OCI-LY3 (cell line): ENCODE data around the gene ZNF148.
"Not testable (repeated sequence)": the region's sequence is repeated elsewhere in the genome, so short reads cannot be mapped to it uniquely, and the experiment has no call there.

Experiments used
- H2AFZ ChIP-seq: fragments of 200-600, 300-600 bp; shearing (Covaris generic); 2 replicates; pipeline ENCODE4 v1.6.0; 2014; ENCODE audit warnings: antibody characterized with exemption, low read depth, low read length
- H3K27ac ChIP-seq: fragments of 200-600, 300-600 bp; sonication (generic); 2 replicates; pipeline ENCODE4 v1.5.1; 2014; ENCODE audit warnings: mild to moderate bottlenecking, low read length, moderate library complexity, mixed read lengths
- H3K27me3 ChIP-seq: fragments of 200-600, 300-600 bp; sonication (generic); 2 replicates; pipeline ENCODE4 v1.6.1; 2014; ENCODE audit warnings: low read depth, low read length, mixed read lengths
- H3K36me3 ChIP-seq: fragments of 200-600, 300-600 bp; sonication (generic); replicated peaks from 2 replicates; pipeline ENCODE3; 2014; ENCODE audit warnings: low read depth, low read length, mixed read lengths
- H3K4me1 ChIP-seq: fragments of 300-600, 200-600 bp; sonication (generic); 2 replicates; pipeline ENCODE4 v1.6.1; 2014; ENCODE audit warnings: low read length, mixed read lengths
- H3K4me2 ChIP-seq: fragments of 200-600, 300-600 bp; sonication (generic); 2 replicates; pipeline ENCODE4 v1.6.1; 2014; ENCODE audit warnings: low read length, mixed read lengths
- H3K4me3 ChIP-seq: fragments of 300-600, 200-600 bp; sonication (generic); 2 replicates; pipeline ENCODE4 v1.5.1; 2014; ENCODE audit warnings: antibody characterized with exemption, mild to moderate bottlenecking, low read length, moderate library complexity
- H3K79me2 ChIP-seq: fragments of 300-600, 200-600 bp; shearing (Covaris generic); 2 replicates; pipeline ENCODE4 v1.6.1; 2014; ENCODE audit warnings: mild to moderate bottlenecking, low read length, mixed read lengths
- H3K9ac ChIP-seq: fragments of 300-600, 200-600 bp; shearing (Covaris generic); 2 replicates; pipeline ENCODE4 v1.6.0; 2014; ENCODE audit warnings: mild to moderate bottlenecking, low read length, moderate library complexity
- H3K9me3 ChIP-seq: fragments of 200-600, 300-600 bp; shearing (Covaris generic); 2 replicates; pipeline ENCODE4 v1.6.1; 2014; ENCODE audit warnings: low read length, mixed read lengths; ENCODE audit not compliant: insufficient read depth
- H4K20me1 ChIP-seq: fragments of 200-600, 300-600 bp; sonication (generic); 2 replicates; pipeline ENCODE4 v1.6.1; 2016; ENCODE audit warnings: low read length, mixed read lengths; ENCODE audit not compliant: insufficient read depth
- CTCF ChIP-seq: fragments of 200-600, 300-600 bp; sonication (generic); IDR thresholded peaks from 2 replicates; pipeline ENCODE4 v1.5.1; 2014; ENCODE audit warnings: antibody characterized with exemption, low read length, low read depth
- EZH2phosphoT487 ChIP-seq: fragments of 200-600 bp; shearing (Covaris generic); IDR thresholded peaks from 2 replicates; pipeline ENCODE4 v1.6.1; 2018; ENCODE audit warnings: antibody characterized with exemption, mixed run types, low read depth

The ZNF148 gene

GRCh38 chr3:125351152-125351551 lies 24.0 kb downstream of the ZNF148 start:
- peaks cover 17% of the 10 kb centered on the region for H3K4me1 ChIP-seq
- peaks cover 79% of the 10 kb centered on the region for H4K20me1 ChIP-seq
- peaks cover 100% of the 10 kb centered on the region for H3K79me2 ChIP-seq
- H3K9ac ChIP-seq = no peak overlapping the region
- no peak overlapping the region for H2AFZ ChIP-seq
- no peak overlapping the region for H3K4me2 ChIP-seq
- no peaks in the 10 kb centered on the region for H3K27me3 ChIP-seq
- no peak overlapping the region for H3K27ac ChIP-seq
- H3K4me3 ChIP-seq = no peak overlapping the region
- peaks cover 7% of the 10 kb centered on the region for H3K36me3 ChIP-seq
- TF ChIP-seq EZH2phosphoT487 = no peak
- TF ChIP-seq CTCF = no peak
- H3K9me3 ChIP-seq = no peaks in the 10 kb centered on the region

GRCh38 chr3:125350597-125350996 lies 24.5 kb downstream of the ZNF148 start:
- Histone ChIP-seq H4K20me1 (peaks cover 84% of the 10 kb centered on the region), H3K9ac (no peak overlapping the region), H3K36me3 (peaks cover 13% of the 10 kb centered on the region), H3K4me3 (no peak overlapping the region), H3K79me2 (peaks cover 100% of the 10 kb centered on the region), H3K27me3 (no peaks in the 10 kb centered on the region), H3K9me3 (peaks cover 4% of the 10 kb centered on the region; the same call in 1 of the 2 replicates), H2AFZ (no peak overlapping the region), H3K4me1 (peaks cover 13% of the 10 kb centered on the region), H3K27ac (no peak overlapping the region), H3K4me2 (no peak overlapping the region)
- TF ChIP-seq EZH2phosphoT487 = no peak
- TF ChIP-seq CTCF = no peak

GRCh38 chr3:125349556-125350165 lies 25.5 kb downstream of the ZNF148 start:
- Histone ChIP-seq H3K4me3 (no peak overlapping the region), H2AFZ (no peak overlapping the region), H3K79me2 (peaks cover 100% of the 10 kb centered on the region), H3K4me2 (no peak overlapping the region), H3K9ac (no peak overlapping the region), H3K27ac (no peak overlapping the region), H3K9me3 (peaks cover 6% of the 10 kb centered on the region; the same call in 1 of the 2 replicates), H4K20me1 (peaks cover 83% of the 10 kb centered on the region), H3K27me3 (no peaks in the 10 kb centered on the region), H3K4me1 (peaks cover 13% of the 10 kb centered on the region), H3K36me3 (peaks cover 16% of the 10 kb centered on the region)
- no peak for TF ChIP-seq CTCF
- no peak for TF ChIP-seq EZH2phosphoT487

- Histone ChIP-seq H4K20me1 (peaks cover 83% of the 10 kb centered on the region), H3K4me1 (peaks cover 13% of the 10 kb centered on the region), H3K27me3 (no peaks in the 10 kb centered on the region), H3K27ac (no peak overlapping the region), H3K9me3 (peaks cover 6% of the 10 kb centered on the region; the same call in 1 of the 2 replicates), H3K9ac (no peak overlapping the region), H3K36me3 (peaks cover 20% of the 10 kb centered on the region), H3K79me2 (peaks cover 100% of the 10 kb centered on the region), H3K4me3 (no peak overlapping the region), H2AFZ (no peak overlapping the region), H3K4me2 (no peak overlapping the region)
- TF ChIP-seq EZH2phosphoT487 (no peak), CTCF (no peak)
Observed at GRCh38 chr3:125349055-125349454, 26.1 kb downstream of the ZNF148 start.

- H3K27ac ChIP-seq, H3K4me2 ChIP-seq, H2AFZ ChIP-seq, H3K4me1 ChIP-seq, H3K4me3 ChIP-seq, H3K9ac ChIP-seq, H3K27me3 ChIP-seq, H3K9me3 ChIP-seq: not testable (repeated sequence)
- peaks cover 56% of the 10 kb centered on the region for H4K20me1 ChIP-seq
- peaks cover 99% of the 10 kb centered on the region for H3K79me2 ChIP-seq
- peaks cover 34% of the 10 kb centered on the region for H3K36me3 ChIP-seq
Observed at GRCh38 chr3:125343367-125343766, 31.8 kb downstream of the ZNF148 start.
